ENCODE data around the gene NFASC. TPM values are rescaled to one million over a fixed set of nuclear protein-coding genes. Genes with fewer than 3 reads are reported as not detected.

Gene NFASC
- total RNA-seq, 1 donor from 2014 or later, result 29.6 TPM

DNA sequence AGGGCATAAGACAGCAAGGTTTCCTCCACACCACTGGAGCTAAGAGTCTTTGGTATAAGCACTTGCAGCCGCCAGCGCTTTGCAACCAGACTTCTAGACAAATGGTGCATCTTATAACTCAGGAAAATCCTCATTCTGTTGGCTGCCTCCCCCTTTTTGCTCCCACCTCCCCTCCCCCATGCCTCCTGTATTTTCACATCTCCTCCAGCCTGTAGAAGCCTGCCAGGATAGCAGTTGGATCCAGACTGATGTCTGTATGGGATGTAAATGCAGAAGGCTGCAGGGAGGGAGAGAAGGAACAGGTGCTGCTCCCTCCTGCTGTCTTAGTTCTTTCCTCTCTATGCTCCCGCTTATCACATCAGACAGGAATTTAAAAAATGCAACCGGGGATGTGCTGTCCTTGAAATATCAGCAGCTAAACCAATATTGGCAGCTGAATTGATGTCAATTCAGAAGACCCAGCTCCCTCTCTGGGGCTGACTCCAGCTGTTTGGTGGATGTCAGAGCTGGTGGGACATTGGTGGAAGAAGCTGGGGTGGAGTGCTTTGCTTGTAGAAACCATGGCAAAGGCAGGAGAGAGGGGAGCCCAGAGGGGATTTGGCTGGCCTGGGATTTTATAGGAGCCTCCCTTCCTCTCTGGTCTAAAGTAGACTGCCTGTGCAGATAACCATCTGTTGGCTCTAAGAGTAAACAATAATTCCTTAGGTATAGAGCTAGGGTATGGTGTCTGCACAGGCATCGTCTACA is 53.5 kb downstream of the NFASC start:
- no peaks in the 10 kb centered on the region for H3K27me3 Mint-ChIP-seq (ENCODE audit: low read depth, unreplicated experiment)
- DNase-seq (ENCODE audit: low read depth), result peak; percentile 32
- Histone ChIP-seq H3K79me2 (ENCODE audit: insufficient read depth, low read length) (no peaks in the 10 kb centered on the region), H3K4me1 (ENCODE audit: insufficient read depth, low read length) (peaks cover 5% of the 10 kb centered on the region), H3K9ac (ENCODE audit: low read length) (no peak overlapping the region), H3K9me3 (ENCODE audit: insufficient read depth, low read depth, low read length) (no peaks in the 10 kb centered on the region), H4K20me1 (ENCODE audit: insufficient read depth, low read length) (no peaks in the 10 kb centered on the region), H3K4me2 (ENCODE audit: low read length) (no peak overlapping the region), H3K36me3 (ENCODE audit: insufficient read depth, low read length) (no peaks in the 10 kb centered on the region), H3K27ac (ENCODE audit: low read depth, low read length) (no peak overlapping the region), H3K27me3 (ENCODE audit: insufficient read depth, low read length) (no peaks in the 10 kb centered on the region), H3K4me3 (ENCODE audit: insufficient read depth, low read depth, low read length) (no peak overlapping the region), H2AFZ (ENCODE audit: low read depth, low read length) (no peak overlapping the region)
- no peaks in the 10 kb centered on the region for H3K9me3 Mint-ChIP-seq (ENCODE audit: unreplicated experiment)
- TF ChIP-seq, protein P1, sequence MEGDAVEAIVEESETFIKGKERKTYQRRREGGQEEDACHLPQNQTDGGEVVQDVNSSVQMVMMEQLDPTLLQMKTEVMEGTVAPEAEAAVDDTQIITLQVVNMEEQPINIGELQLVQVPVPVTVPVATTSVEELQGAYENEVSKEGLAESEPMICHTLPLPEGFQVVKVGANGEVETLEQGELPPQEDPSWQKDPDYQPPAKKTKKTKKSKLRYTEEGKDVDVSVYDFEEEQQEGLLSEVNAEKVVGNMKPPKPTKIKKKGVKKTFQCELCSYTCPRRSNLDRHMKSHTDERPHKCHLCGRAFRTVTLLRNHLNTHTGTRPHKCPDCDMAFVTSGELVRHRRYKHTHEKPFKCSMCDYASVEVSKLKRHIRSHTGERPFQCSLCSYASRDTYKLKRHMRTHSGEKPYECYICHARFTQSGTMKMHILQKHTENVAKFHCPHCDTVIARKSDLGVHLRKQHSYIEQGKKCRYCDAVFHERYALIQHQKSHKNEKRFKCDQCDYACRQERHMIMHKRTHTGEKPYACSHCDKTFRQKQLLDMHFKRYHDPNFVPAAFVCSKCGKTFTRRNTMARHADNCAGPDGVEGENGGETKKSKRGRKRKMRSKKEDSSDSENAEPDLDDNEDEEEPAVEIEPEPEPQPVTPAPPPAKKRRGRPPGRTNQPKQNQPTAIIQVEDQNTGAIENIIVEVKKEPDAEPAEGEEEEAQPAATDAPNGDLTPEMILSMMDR (IDR thresholded peaks at IDR 0.05; ENCODE audit: insufficient read depth, low read depth, low read length), result no peak
- no peak for TF ChIP-seq EZH2 (IDR thresholded peaks at IDR 0.05; ENCODE audit: insufficient read depth, low read length)
- H3K27ac Mint-ChIP-seq (ENCODE audit: unreplicated experiment), result peak overlapping the region; percentile 84
- no peak for FAIRE-seq
- peaks cover 35% of the 10 kb centered on the region for H3K4me1 Mint-ChIP-seq (ENCODE audit: low read depth, unreplicated experiment)
- peaks cover 2% of the 10 kb centered on the region for H3K36me3 Mint-ChIP-seq (ENCODE audit: low read depth, unreplicated experiment)
- no peak overlapping the region for H3K4me3 Mint-ChIP-seq (ENCODE audit: unreplicated experiment)

DNA sequence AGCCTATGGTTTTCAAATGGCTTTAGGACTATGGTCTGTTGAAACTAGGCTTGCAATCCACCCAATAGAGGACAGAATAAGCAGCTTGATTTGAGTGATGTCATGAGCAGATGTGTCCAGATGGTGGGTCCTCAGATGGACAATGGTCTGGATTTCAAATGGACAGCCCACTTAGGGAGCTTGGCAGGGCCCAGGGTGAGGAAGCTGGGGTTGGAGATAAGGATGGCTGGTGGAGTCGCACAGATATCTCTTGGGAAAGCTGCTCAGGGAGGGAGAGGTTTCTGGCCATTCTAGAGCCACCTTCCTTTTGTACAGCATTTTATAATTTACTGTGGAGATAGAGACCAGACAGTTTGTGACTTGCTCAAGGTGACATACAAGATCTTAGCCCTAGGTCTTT is 55.0 kb downstream of the NFASC start:
- DNase-seq (ENCODE audit: low read depth), result no peak
- H3K9me3 ChIP-seq (ENCODE audit: insufficient read depth, low read depth, low read length), result no peaks in the 10 kb centered on the region
- H4K20me1 ChIP-seq (ENCODE audit: insufficient read depth, low read length), result no peaks in the 10 kb centered on the region
- no peak overlapping the region for H3K4me3 Mint-ChIP-seq (ENCODE audit: unreplicated experiment)
- peaks cover 2% of the 10 kb centered on the region for H3K36me3 Mint-ChIP-seq (ENCODE audit: low read depth, unreplicated experiment)
- no peak for TF ChIP-seq EZH2 (IDR thresholded peaks at IDR 0.05; ENCODE audit: insufficient read depth, low read length)
- no peaks in the 10 kb centered on the region for H3K36me3 ChIP-seq (ENCODE audit: insufficient read depth, low read length)
- peaks cover 33% of the 10 kb centered on the region for H3K4me1 Mint-ChIP-seq (ENCODE audit: low read depth, unreplicated experiment)
- H3K27ac Mint-ChIP-seq (ENCODE audit: unreplicated experiment), result no peak overlapping the region
- peaks cover 5% of the 10 kb centered on the region for H3K4me1 ChIP-seq (ENCODE audit: insufficient read depth, low read length)
- H3K4me3 ChIP-seq (ENCODE audit: insufficient read depth, low read depth, low read length), result no peak overlapping the region
- no peak for FAIRE-seq
- H3K9me3 Mint-ChIP-seq (ENCODE audit: unreplicated experiment), result no peaks in the 10 kb centered on the region
- no peak overlapping the region for H2AFZ ChIP-seq (ENCODE audit: low read depth, low read length)
- H3K27ac ChIP-seq (ENCODE audit: low read depth, low read length), result no peak overlapping the region
- H3K27me3 ChIP-seq (ENCODE audit: insufficient read depth, low read length), result no peaks in the 10 kb centered on the region
- no peak overlapping the region for H3K4me2 ChIP-seq (ENCODE audit: low read length)
- no peaks in the 10 kb centered on the region for H3K79me2 ChIP-seq (ENCODE audit: insufficient read depth, low read length)
- no peaks in the 10 kb centered on the region for H3K27me3 Mint-ChIP-seq (ENCODE audit: low read depth, unreplicated experiment)
- no peak overlapping the region for H3K9ac ChIP-seq (ENCODE audit: low read length)

DNA sequence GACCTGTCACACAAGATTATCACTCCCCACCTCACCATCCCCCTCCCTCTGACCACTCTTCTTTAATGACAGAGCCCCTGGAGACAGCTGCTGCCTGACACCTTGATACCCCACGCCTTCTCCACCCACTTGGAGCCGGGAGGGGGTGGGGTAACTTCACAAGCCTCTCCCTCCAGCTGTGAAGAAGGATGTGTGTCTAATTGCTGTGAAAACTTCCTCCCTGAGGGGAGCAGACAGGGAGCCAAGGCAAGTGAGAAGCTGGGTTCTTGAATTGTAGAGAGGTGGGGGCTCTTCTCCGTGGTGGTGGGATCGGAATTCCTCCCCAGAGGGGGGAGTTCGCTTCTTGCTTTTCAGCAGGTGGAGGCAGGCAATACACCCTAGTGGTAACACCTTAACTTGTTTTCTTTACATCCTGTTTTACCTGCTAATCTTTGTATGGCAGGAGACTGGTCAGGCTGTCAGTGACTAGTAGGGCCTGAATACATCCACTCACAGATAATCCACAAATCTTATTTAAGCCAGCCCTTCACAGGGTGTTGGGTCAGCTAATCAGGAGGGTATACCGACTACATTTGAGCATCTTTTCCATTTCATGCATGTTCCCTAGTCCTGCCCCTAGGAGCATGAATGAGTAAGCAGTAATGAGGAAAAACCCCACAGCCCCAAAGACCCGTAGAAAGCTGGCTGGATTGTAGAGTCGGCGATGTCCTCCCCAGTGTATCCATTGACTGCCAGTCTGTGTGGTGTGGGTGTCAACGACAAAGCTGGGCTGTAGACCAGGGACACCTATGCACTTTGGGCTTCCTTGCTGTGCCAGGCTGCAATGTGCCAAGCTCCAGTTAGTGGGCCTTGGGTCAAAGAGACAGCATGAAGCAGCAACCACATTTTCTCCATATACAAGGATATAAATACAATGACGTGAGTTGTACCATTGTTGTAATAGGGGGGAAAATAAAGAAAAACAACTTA is 57.3 kb downstream of the NFASC start:
- H3K4me3 Mint-ChIP-seq (ENCODE audit: unreplicated experiment), result no peak overlapping the region

More for the DNA sequence above, 57.3 kb downstream of the NFASC start:
- no peaks in the 10 kb centered on the region for H3K9me3 ChIP-seq (ENCODE audit: insufficient read depth, low read depth, low read length)
- Mint-ChIP-seq H3K27ac (ENCODE audit: unreplicated experiment) (peak overlapping the region; percentile 8), H3K36me3 (ENCODE audit: low read depth, unreplicated experiment) (no peaks in the 10 kb centered on the region), H3K9me3 (ENCODE audit: unreplicated experiment) (no peaks in the 10 kb centered on the region), H3K27me3 (ENCODE audit: low read depth, unreplicated experiment) (no peaks in the 10 kb centered on the region), H3K4me1 (ENCODE audit: low read depth, unreplicated experiment) (peaks cover 33% of the 10 kb centered on the region)
- peaks cover 7% of the 10 kb centered on the region for H4K20me1 ChIP-seq (ENCODE audit: insufficient read depth, low read length)
- H3K4me2 ChIP-seq (ENCODE audit: low read length), result no peak overlapping the region
- H2AFZ ChIP-seq (ENCODE audit: low read depth, low read length), result no peak overlapping the region
- no peaks in the 10 kb centered on the region for H3K27me3 ChIP-seq (ENCODE audit: insufficient read depth, low read length)
- TF ChIP-seq EZH2 (IDR thresholded peaks at IDR 0.05; ENCODE audit: insufficient read depth, low read length), result no peak
- TF ChIP-seq, protein P1 (IDR thresholded peaks at IDR 0.05; ENCODE audit: insufficient read depth, low read depth, low read length), result no peak
- no peak overlapping the region for H3K27ac ChIP-seq (ENCODE audit: low read depth, low read length)
- H3K4me1 ChIP-seq (ENCODE audit: insufficient read depth, low read length), result peaks cover 5% of the 10 kb centered on the region
- H3K79me2 ChIP-seq (ENCODE audit: insufficient read depth, low read length), result no peaks in the 10 kb centered on the region
- FAIRE-seq (no peak), DNase-seq (ENCODE audit: low read depth) (no peak)
- no peak overlapping the region for H3K9ac ChIP-seq (ENCODE audit: low read length)
- no peak overlapping the region for H3K4me3 ChIP-seq (ENCODE audit: insufficient read depth, low read depth, low read length)
- H3K36me3 ChIP-seq (ENCODE audit: insufficient read depth, low read length), result no peaks in the 10 kb centered on the region

All from astrocyte (in vitro differentiated cells and primary cell).